ENCODE results near the gene STAT3.
"Not testable (repeated sequence)": the region's sequence is repeated elsewhere in the genome, so short reads cannot be mapped to it uniquely, and the experiment has no call there.

The STAT3 gene

DNA sequence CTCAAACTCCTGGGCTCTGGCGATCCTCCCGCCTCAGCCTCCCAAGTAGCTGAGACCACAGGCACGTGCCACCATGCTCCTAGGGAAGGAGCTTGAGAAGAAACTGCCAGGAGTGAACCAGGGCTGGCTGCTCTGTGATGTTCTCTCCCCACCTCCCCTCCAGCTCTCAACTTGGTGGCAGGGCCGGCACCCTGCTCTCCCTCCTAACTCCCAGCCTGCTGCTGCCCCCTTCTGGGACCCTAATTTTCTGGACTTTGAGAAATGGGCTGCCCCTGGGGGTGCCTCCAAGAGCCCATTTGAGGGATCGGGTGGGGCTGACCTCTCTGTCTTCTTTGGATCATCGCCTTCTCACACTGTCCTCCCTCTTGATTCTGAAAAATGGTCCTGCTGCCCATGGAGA, 14.9 kb upstream of the STAT3 start:
- H3K4me3 ChIP-seq (ENCODE audit: control insufficient read depth, low read depth, low read length): no peak overlapping the region
- no peak for DNase-seq (ENCODE audit: low read depth)
- TF ChIP-seq, protein P1, sequence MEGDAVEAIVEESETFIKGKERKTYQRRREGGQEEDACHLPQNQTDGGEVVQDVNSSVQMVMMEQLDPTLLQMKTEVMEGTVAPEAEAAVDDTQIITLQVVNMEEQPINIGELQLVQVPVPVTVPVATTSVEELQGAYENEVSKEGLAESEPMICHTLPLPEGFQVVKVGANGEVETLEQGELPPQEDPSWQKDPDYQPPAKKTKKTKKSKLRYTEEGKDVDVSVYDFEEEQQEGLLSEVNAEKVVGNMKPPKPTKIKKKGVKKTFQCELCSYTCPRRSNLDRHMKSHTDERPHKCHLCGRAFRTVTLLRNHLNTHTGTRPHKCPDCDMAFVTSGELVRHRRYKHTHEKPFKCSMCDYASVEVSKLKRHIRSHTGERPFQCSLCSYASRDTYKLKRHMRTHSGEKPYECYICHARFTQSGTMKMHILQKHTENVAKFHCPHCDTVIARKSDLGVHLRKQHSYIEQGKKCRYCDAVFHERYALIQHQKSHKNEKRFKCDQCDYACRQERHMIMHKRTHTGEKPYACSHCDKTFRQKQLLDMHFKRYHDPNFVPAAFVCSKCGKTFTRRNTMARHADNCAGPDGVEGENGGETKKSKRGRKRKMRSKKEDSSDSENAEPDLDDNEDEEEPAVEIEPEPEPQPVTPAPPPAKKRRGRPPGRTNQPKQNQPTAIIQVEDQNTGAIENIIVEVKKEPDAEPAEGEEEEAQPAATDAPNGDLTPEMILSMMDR (conservative IDR thresholded peaks at IDR 0.05; ENCODE audit: control insufficient read depth, insufficient read depth, low read depth, low read length): peak; percentile 7

DNA sequence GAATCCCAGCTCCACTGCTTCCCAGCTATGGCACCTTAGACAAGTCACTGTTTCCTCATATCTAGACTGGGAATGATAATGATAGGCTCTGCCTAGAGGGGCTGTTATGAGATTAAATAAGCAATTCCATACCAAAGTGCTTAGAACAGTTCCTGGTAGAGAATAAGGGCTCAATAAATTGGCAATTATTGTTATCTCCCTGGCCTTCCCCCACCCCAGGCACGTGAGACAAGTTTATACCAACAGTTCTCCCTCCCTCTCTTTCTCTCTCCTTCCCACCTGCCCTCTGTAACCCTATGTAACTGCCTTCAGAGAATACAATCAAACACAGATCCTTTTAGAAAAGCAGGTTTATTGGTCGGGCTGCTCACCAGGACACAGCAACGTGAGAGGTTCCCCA, 13.9 kb upstream of the STAT3 start:
- DNase-seq (ENCODE audit: low read depth): no peak
- no peak overlapping the region for H3K4me3 ChIP-seq (ENCODE audit: control insufficient read depth, low read depth, low read length)
- TF ChIP-seq, protein P1 (conservative IDR thresholded peaks at IDR 0.05; ENCODE audit: control insufficient read depth, insufficient read depth, low read depth, low read length): no peak

DNA sequence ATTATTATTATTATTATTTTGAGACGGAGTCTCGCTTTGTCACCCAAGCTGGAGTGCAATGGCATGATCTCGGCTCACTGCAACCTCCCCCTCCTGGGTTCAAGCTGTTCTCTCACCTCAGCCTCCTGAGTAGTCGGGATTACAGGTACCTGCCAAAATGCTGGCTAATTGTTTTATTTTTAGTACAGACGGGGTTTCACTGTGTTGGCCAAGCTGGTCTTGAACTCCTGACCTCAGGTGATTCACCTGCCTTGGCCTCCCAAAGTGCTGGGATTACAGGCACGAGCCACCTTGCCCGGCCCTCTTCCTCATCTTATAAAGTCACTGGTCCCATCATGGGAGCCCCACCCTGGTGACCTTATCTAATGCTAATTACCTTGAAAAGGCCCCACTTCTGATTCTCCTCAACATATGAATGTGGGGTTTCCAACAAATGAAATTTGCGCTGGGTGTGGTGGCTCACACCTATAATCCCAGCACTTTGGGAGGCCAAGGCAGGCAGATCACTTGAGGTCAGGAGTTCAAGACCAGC, 12.7 kb upstream of the STAT3 start:
- H3K4me3 ChIP-seq (ENCODE audit: control insufficient read depth, low read depth, low read length); DNase-seq (ENCODE audit: low read depth): not testable (repeated sequence)

DNA sequence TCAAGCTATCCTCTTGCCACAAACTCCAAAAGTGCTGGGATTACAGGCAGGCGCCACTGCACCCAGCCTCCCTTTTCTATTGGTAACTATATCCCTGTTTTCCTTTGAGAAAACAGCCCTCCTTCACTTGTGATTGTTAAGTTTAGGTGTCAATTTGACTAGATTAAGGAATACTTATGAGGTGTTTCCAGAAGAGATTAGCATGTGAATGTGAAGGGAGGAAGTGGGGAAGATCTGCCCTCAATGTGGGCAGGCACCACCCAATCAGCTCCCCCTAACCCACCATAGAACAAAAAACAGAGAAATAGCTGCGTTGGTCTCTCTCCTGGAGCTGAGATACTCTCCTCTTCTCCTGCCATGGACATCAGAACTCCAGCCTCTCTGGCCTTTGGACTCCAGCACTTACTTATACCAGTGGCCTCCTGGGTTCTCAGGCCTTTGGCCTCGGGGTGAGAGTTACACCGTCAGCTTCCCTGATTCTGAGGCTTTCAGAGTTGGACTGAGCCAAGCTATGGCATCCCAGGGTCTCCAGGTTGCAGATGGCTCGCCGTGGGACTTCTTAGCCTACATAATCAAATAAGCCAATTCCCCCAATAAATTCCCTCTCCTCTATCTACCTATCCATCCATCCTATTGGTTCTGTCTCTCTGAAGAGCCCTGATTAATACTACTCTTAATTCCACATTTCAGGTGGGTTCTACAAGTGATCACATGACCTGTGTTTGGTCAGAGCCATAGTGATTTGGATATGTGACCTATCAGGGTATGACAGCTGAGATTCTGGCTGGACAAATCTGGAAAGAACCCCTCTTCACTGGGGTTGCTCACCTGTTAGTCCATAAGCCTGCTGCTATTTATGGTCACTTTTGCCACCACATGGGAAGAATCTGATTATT, 12.0 kb upstream of the STAT3 start:
- TF ChIP-seq, protein P1 (conservative IDR thresholded peaks at IDR 0.05; ENCODE audit: control insufficient read depth, insufficient read depth, low read depth, low read length): no peak
- no peak overlapping the region for H3K4me3 ChIP-seq (ENCODE audit: control insufficient read depth, low read depth, low read length)
- no peak for DNase-seq (ENCODE audit: low read depth)

DNA sequence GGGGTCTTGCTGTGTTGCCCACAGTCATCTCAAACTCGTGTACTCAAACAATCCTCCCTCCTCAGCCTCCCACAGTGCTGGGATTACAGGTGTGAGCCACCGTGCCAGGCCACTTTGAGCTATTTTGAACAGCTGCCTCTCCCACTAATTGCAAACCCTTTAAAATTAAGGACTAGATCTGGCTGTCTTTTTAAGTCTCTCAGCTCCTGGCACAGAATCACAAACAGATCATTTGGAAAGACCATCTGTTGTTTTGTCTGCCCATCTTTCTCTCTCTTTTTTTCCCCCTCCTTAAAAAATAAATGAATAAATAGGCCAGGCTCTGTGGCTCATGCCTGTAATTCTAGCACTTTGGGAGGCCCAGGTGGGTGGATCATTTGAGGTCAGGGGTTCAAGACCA, 10.9 kb upstream of the STAT3 start:
- TF ChIP-seq, protein P1 (conservative IDR thresholded peaks at IDR 0.05; ENCODE audit: control insufficient read depth, insufficient read depth, low read depth, low read length): no peak
- DNase-seq (ENCODE audit: low read depth): no peak
- no peak overlapping the region for H3K4me3 ChIP-seq (ENCODE audit: control insufficient read depth, low read depth, low read length)

DNA sequence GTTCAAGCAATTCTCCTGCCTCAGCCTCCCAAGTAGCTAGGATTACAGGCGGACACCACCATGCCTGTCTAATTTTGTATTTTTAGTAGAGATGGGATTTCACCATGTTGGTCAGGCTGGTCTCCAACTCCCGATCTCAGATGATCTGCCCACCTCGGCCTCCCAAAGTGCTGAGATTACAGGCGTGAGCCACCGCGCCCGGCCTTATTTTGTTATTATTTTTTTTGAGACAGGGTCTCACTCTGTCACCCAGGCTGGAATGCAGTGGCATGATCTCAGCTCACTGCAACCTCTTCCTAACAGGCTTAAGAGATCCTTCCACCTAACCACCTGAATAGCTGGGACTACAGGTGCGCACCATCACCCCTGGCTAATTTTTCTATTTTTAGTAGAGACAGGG, 7.4 kb upstream of the STAT3 start:
- H3K4me3 ChIP-seq (ENCODE audit: control insufficient read depth, low read depth, low read length); DNase-seq (ENCODE audit: low read depth): not testable (repeated sequence)

DNA sequence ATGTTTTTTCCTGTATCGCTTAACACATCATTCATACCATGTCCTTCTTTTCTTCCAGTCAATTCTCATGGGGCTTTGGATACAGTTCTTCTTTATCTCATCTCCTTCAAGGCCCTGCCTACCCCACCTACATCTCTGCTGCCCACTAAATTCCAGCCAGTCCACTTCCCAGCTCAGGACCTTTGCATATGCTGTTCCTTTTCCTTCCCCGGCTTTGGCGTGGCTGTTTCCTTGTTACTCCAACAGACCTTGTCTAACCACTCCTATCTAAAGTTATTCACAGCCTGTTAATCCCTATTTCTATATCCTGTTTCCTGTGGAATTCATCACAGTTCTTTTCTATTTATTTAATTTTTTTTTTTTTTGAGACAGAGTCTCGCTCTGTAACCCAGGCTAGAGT, 6.6 kb upstream of the STAT3 start:
- no peak for DNase-seq (ENCODE audit: low read depth)
- no peak overlapping the region for H3K4me3 ChIP-seq (ENCODE audit: control insufficient read depth, low read depth, low read length)
- TF ChIP-seq, protein P1 (conservative IDR thresholded peaks at IDR 0.05; ENCODE audit: control insufficient read depth, insufficient read depth, low read depth, low read length): no peak

Data from fibroblast of mammary gland (primary cell).